PC-3 (cell line): ENCODE data around the gene NOSIP. TPM values are rescaled to one million over a fixed set of nuclear protein-coding genes. Genes with fewer than 3 reads are reported as not detected.
A peak's percentile ranks its signal among the peaks of the same experiment; 100 is the strongest.

Experiments used
- ATAC-seq: fragments of 200-7000 bp; cut with Tn5 transposase; 2 replicates; pipeline ENCODE4 v1.9.1; 2020; ENCODE audit warnings: mild to moderate bottlenecking, moderate library complexity
- BruUV-seq: library from RNA; stranded (reverse); fragments of 400-500 nt; replicated peaks from 2 replicates; lab custom pipeline; 2021; lab: Mats Ljungman, UMichigan
- CTCF ChIA-PET: fragments of 300-600 bp; sonication (Branson Sonifier 250); formaldehyde crosslinking; loops from one replicate; lab custom pipeline; 2022; ENCODE audit warnings: antibody characterized with exemption; lab: Charles Lee
- POLR2A ChIA-PET: fragments of 300-600 bp; sonication (Branson Sonifier 250); formaldehyde crosslinking; loops from one replicate; lab custom pipeline; 2022; ENCODE audit warnings: antibody characterized with exemption; ENCODE audit not compliant: unreplicated experiment; lab: Charles Lee
- DNase-seq: peaks from one replicate; pipeline ENCODE4 v3.0.0-alpha.2; 2015
- H2AFZ ChIP-seq: fragments of 300-600 bp; sonication (generic); 2 replicates; pipeline ENCODE4 v1.6.0; 2016; ENCODE audit warnings: antibody characterized with exemption, low read length
- H3F3A ChIP-seq: fragments of 300-600 bp; sonication (generic); one replicate; pipeline ENCODE4 v1.6.0; 2017; ENCODE audit warnings: antibody characterized with exemption, low read length, control low read depth, mild to moderate bottlenecking; ENCODE audit not compliant: unreplicated experiment
- H3K27ac ChIP-seq: fragments of 300-600 bp; sonication (generic); 2 replicates; pipeline ENCODE4 v1.5.1; 2016; ENCODE audit warnings: mild to moderate bottlenecking, low read length
- H3K27me3 ChIP-seq: fragments of 300-600 bp; sonication (generic); 2 replicates; pipeline ENCODE4 v1.6.1; 2016; ENCODE audit warnings: low read length, mixed read lengths
- H3K36me3 ChIP-seq: fragments of 300-600 bp; sonication (generic); 2 replicates; pipeline ENCODE4 v1.6.1; 2016; ENCODE audit warnings: low read depth, mixed run types, low read length, mixed read lengths
- H3K4me1 ChIP-seq: fragments of 300-600 bp; sonication (generic); 2 replicates; pipeline ENCODE4 v1.5.1; 2016; ENCODE audit warnings: low read length; ENCODE audit not compliant: insufficient read depth
- H3K4me2 ChIP-seq: fragments of 300-600 bp; sonication (generic); 2 replicates; pipeline ENCODE4 v1.6.0; 2016; ENCODE audit warnings: low read length
- H3K4me3 ChIP-seq: fragments of 300-600 bp; sonication (generic); 2 replicates; pipeline ENCODE4 v1.5.1; 2016; ENCODE audit warnings: mild to moderate bottlenecking, low read length, mixed read lengths
- H3K79me2 ChIP-seq: fragments of 300-600 bp; sonication (generic); 2 replicates; pipeline ENCODE4 v1.6.1; 2017; ENCODE audit warnings: low read length, mixed read lengths
- H3K9ac ChIP-seq: fragments of 300-600 bp; sonication (generic); 2 replicates; pipeline ENCODE4 v1.6.0; 2016; ENCODE audit warnings: mild to moderate bottlenecking, low read length
- H3K9me2 ChIP-seq: fragments of 300-600 bp; sonication (generic); replicated peaks from 2 replicates; pipeline ENCODE4 v1.6.1; 2016; ENCODE audit warnings: mixed run types, low read length, mixed read lengths
- H3K9me3 ChIP-seq: fragments of 300-600 bp; sonication (generic); 2 replicates; pipeline ENCODE4 v1.6.1; 2016; ENCODE audit warnings: low read length, mixed read lengths
- H4K20me1 ChIP-seq: fragments of 300-600 bp; sonication (generic); 2 replicates; pipeline ENCODE4 v1.6.1; 2016; ENCODE audit warnings: low read length, mixed read lengths
- EZH2 ChIP-seq: fragments of 300-600 bp; sonication (generic); IDR thresholded peaks from one replicate; pipeline ENCODE4 v1.6.1; 2017; ENCODE audit warnings: antibody characterized with exemption, mild to moderate bottlenecking, low read length; ENCODE audit not compliant: unreplicated experiment
- EZH2phosphoT487 ChIP-seq: fragments of 300-600 bp; sonication (generic); IDR thresholded peaks from 2 replicates; pipeline ENCODE4 v1.6.1; 2018; ENCODE audit warnings: mild to moderate bottlenecking, antibody characterized with exemption, low read length, borderline replicate concordance
- intact Hi-C: fragments of 100-400 bp; cut with micrococcal nuclease; formaldehyde crosslinking; loops from 2 replicates; pipeline ENCODE4 v1.9.0; 2023
- total RNA-seq: library from RNA; depleted of rRNA; stranded (reverse); fragments of >200 nt; gene quantifications from 2 replicates; pipeline ENCODE4 v1.2.3, GENCODE V29; 2014
- TF ChIP-seq, protein P1 (sequence below): fragments of 300-600 bp; sonication (generic); conservative IDR thresholded peaks from 2 replicates; pipeline ENCODE4 v1.5.1; 2017; ENCODE audit warnings: antibody characterized with exemption, low read depth, mild to moderate bottlenecking, low read length

The NOSIP gene
- total RNA-seq, 1 experiment from 2014 or later: 195 TPM

DNA sequence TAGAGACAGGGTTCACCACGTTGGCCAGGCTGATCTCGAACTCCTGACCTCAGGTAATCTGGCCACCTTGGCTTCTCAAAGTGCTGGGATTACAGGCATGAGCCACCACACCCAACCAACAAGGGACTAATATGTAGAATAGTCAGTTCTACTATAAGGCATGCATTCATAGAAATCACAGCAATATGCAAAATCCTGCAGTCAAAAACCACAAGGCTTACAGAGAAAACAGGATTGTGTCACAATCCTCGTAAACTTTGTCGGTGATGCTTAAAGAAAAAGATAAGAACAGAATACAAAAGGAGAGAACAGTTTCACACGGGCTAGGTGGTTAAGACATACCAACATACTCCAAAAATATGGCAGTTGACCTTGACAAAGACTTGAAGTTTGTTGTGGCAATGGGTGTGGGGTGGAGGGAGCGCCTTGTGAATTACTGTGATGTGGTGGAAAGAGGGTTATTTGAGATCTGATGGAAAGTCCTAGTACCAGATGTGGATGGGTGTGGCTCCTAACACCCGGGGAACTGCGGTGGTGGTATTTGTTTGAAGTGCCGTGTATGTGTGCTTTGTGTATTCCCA, 12.4 kb downstream of the NOSIP start:
- H3K9ac ChIP-seq: no peak overlapping the region
- ATAC-seq (no peak), DNase-seq (peak; percentile 29)
- H3K36me3 ChIP-seq: peaks cover 3% of the 10 kb centered on the region; the same call in 1 of the 2 replicates
- intact Hi-C loops: no loop called here
- peaks cover 57% of the 10 kb centered on the region for H3K79me2 ChIP-seq
- H3K4me2 ChIP-seq: no peak overlapping the region
- no peak overlapping the region for H2AFZ ChIP-seq
- no peaks in the 10 kb centered on the region for H3K27me3 ChIP-seq
- no peaks in the 10 kb centered on the region for H3F3A ChIP-seq
- CTCF ChIA-PET: interaction anchor here (0.6 kb wide), 1 partner anchor 125 kb away, joined by 5 read pairs; no protein-coding TSS in a partner anchor
- BruUV-seq: no TSS peak
- no peak for TF ChIP-seq EZH2
- no peak for TF ChIP-seq EZH2phosphoT487
- TF ChIP-seq, protein P1, sequence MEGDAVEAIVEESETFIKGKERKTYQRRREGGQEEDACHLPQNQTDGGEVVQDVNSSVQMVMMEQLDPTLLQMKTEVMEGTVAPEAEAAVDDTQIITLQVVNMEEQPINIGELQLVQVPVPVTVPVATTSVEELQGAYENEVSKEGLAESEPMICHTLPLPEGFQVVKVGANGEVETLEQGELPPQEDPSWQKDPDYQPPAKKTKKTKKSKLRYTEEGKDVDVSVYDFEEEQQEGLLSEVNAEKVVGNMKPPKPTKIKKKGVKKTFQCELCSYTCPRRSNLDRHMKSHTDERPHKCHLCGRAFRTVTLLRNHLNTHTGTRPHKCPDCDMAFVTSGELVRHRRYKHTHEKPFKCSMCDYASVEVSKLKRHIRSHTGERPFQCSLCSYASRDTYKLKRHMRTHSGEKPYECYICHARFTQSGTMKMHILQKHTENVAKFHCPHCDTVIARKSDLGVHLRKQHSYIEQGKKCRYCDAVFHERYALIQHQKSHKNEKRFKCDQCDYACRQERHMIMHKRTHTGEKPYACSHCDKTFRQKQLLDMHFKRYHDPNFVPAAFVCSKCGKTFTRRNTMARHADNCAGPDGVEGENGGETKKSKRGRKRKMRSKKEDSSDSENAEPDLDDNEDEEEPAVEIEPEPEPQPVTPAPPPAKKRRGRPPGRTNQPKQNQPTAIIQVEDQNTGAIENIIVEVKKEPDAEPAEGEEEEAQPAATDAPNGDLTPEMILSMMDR: no peak
- 0 out of 2 replicates have a peak, but pooled peaks cover 9% of the 10 kb centered on the region for H4K20me1 ChIP-seq
- no peak overlapping the region for H3K27ac ChIP-seq
- H3K9me2 ChIP-seq: no peaks in the 10 kb centered on the region
- no peaks in the 10 kb centered on the region for H3K9me3 ChIP-seq
- H3K4me3 ChIP-seq: no peak overlapping the region
- H3K4me1 ChIP-seq: peaks cover 16% of the 10 kb centered on the region; the same call in 1 of the 2 replicates
- POLR2A ChIA-PET: no interaction called here

DNA sequence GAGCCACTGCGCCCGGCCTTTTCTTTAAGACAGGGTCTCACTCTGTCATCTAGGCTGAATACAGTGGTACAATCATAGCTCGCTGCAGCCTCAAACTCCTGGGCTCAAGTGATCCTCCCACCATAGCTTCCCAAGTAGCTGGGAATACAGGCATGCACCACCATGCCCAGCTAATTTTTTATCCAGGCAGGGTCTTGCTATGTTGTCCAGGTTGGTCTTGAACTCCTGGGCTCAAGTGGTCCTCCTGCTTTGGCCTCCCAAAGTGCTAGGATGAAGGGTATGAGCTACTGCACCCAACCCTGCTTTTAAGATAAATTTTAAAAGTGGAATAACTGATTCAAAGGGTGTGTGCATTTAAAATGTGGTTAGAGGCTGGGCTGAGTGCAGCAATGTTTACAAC, 14.1 kb downstream of the NOSIP start:
- H3K4me3 ChIP-seq: no peak overlapping the region
- TF ChIP-seq EZH2phosphoT487: no peak
- TF ChIP-seq, protein P1: no peak
- no peak for TF ChIP-seq EZH2
- DNase-seq (no peak), ATAC-seq (no peak)
- H4K20me1 ChIP-seq: 0 out of 2 replicates have a peak, but pooled peaks cover 9% of the 10 kb centered on the region
- H3K4me1 ChIP-seq: peaks cover 16% of the 10 kb centered on the region; the same call in 1 of the 2 replicates
- no peaks in the 10 kb centered on the region for H3K9me2 ChIP-seq
- no peak overlapping the region for H3K27ac ChIP-seq
- no TSS peak for BruUV-seq
- H3K27me3 ChIP-seq: no peaks in the 10 kb centered on the region
- H3K36me3 ChIP-seq: peaks cover 3% of the 10 kb centered on the region; the same call in 1 of the 2 replicates
- ChIA-PET POLR2A (interaction anchor here (0.6 kb wide), 1 partner anchor 164 kb away, joined by 3 read pairs; no protein-coding TSS in a partner anchor), CTCF (interaction anchor here (0.7 kb wide), 1 partner anchor 359 kb away, joined by 3 read pairs; no protein-coding TSS in a partner anchor)
- peaks cover 58% of the 10 kb centered on the region for H3K79me2 ChIP-seq
- H3K9me3 ChIP-seq: no peaks in the 10 kb centered on the region
- intact Hi-C loops: no loop called here
- H3F3A ChIP-seq: no peaks in the 10 kb centered on the region
- H3K9ac ChIP-seq: no peak overlapping the region
- H3K4me2 ChIP-seq: no peak overlapping the region
- H2AFZ ChIP-seq: no peak overlapping the region

DNA sequence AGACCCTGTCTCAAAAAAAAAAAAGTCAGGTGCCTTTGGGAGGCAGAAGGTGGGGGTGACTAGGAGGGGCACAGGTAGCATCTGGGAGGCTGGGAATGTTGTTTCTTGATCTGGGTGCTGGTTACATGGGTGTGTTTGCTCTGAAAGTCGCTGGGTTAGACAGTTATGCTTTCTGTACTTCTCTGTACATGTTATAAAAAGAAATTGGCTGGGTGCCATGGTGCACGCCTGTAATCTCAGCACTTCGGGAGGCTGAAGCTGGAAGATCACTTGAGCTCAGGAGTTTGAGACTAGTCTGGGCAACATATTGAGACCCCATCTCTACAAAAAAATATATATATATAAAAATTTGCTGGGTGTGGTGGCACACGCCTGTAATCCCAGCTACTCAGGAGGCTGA, 15.1 kb downstream of the NOSIP start:
- DNase-seq: no peak
- H3K4me3 ChIP-seq: no peak overlapping the region
- ATAC-seq: no peak
- peaks cover 12% of the 10 kb centered on the region; the same call in 1 of the 2 replicates for H3K4me1 ChIP-seq
- TF ChIP-seq EZH2 (no peak), EZH2phosphoT487 (no peak)
- TF ChIP-seq, protein P1: no peak
- H3K4me2 ChIP-seq: no peak overlapping the region
- H2AFZ ChIP-seq: no peak overlapping the region
- POLR2A ChIA-PET: no interaction called here
- no peak overlapping the region for H3K9ac ChIP-seq
- no peaks in the 10 kb centered on the region for H3K9me2 ChIP-seq
- 0 out of 2 replicates have a peak, but pooled peaks cover 9% of the 10 kb centered on the region for H4K20me1 ChIP-seq
- intact Hi-C loops: no loop called here
- H3K27ac ChIP-seq: no peak overlapping the region
- no TSS peak for BruUV-seq
- CTCF ChIA-PET: no interaction called here
- peaks cover 53% of the 10 kb centered on the region for H3K79me2 ChIP-seq
- no peaks in the 10 kb centered on the region for H3K9me3 ChIP-seq
- no peaks in the 10 kb centered on the region for H3F3A ChIP-seq
- H3K27me3 ChIP-seq: no peaks in the 10 kb centered on the region
- peaks cover 3% of the 10 kb centered on the region; the same call in 1 of the 2 replicates for H3K36me3 ChIP-seq
